Epithelial cell of esophagus (primary cell): ENCODE measurements around the gene WDR5B.
A peak's percentile ranks its signal among the peaks of the same experiment; 100 is the strongest.

Experiments
- DNase-seq: peaks from one replicate; pipeline ENCODE4 v3.0.0; 2010; ENCODE audit warnings: low read depth
- H3K4me3 ChIP-seq: 2 replicates; pipeline ENCODE4 v1.5.1; 2011; ENCODE audit warnings: mild to moderate bottlenecking, low read length, control low read depth
- CTCF ChIP-seq: IDR thresholded peaks from 2 replicates; pipeline ENCODE4 v1.5.1; 2011; ENCODE audit warnings: low read depth, mild to moderate bottlenecking, low read length, control low read depth, inconsistent platforms; ENCODE audit not compliant: insufficient read depth; ENCODE audit errors: missing control alignments

WDR5B gene

GRCh38 chr3:122389197-122389596, 26.7 kb downstream of the WDR5B start:
- DNase-seq, result no peak
- no peak for TF ChIP-seq CTCF
- no peak overlapping the region for H3K4me3 ChIP-seq

- H3K4me3 ChIP-seq, result no peak overlapping the region
- no peak for TF ChIP-seq CTCF
- no peak for DNase-seq
Measured at GRCh38 chr3:122387709-122388108, 28.2 kb downstream of the WDR5B start.

GRCh38 chr3:122383771-122384697, 31.8 kb downstream of the WDR5B start, which contains the start of gene FAM162A:
Gene FAM162A (plus strand): TSS chr3:122384182. CDS start chr3:122384266, 84 bp downstream.
- peak; percentile 49 for TF ChIP-seq CTCF
- DNase-seq, result peak; percentile 94
- peak within 1 kb of the TSS; percentile 89 for H3K4me3 ChIP-seq

GRCh38 chr3:122382888-122383666, 32.8 kb downstream of the WDR5B start, which contains the start of gene MIX23:
Gene MIX23 (minus strand): TSS chr3:122383231. CDS start chr3:122383224, 7 bp downstream.
- H3K4me3 ChIP-seq, result peak within 1 kb of the TSS; percentile 89
- TF ChIP-seq CTCF, result no peak
- peak; percentile 82 for DNase-seq

DNA sequence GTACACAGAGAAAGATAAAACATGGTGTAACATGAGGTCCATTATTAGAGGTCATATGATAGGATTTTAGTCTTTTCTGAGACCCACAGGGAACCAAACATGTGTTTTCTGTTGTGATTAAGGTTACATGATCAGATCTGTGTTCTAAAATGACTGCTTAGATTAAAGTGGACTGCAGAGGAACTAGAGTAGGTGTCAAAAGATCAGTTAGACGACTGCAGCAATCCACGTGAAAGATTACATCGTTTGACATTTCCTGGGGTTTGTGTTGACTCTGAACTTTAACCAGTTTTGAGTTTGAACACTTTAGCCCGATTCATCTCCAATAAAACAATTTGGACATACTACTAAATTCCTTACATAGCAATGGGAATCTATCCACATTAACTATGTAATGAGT, 37.9 kb downstream of the WDR5B start:
- no peak for DNase-seq
- H3K4me3 ChIP-seq, result no peak overlapping the region
- no peak for TF ChIP-seq CTCF

DNA sequence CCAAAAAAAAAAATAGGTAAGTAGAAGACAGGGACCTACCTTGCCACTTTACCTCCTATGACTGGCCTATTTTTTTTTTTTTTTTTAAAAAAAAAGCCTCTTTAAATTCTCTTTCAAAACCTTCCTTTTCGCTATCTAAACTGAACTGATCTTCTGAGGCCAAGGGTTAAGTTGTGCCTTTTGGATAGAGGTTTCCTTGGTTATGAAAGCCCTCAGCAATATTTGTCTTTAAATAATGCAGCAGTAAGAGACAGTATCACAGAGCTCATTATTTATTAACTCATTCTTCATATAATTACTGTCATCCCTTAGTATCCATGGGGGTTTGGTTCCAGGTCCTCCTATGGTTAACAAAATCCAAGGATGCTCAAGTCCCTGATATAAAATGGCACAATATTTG, 41.8 kb downstream of the WDR5B start:
- H3K4me3 ChIP-seq, result no peak overlapping the region
- no peak for TF ChIP-seq CTCF
- DNase-seq, result no peak
